Measurements from ENCODE around the gene FBXL13.
A peak's percentile ranks its signal among the peaks of the same experiment; 100 is the strongest.

Gene FBXL13

DNA sequence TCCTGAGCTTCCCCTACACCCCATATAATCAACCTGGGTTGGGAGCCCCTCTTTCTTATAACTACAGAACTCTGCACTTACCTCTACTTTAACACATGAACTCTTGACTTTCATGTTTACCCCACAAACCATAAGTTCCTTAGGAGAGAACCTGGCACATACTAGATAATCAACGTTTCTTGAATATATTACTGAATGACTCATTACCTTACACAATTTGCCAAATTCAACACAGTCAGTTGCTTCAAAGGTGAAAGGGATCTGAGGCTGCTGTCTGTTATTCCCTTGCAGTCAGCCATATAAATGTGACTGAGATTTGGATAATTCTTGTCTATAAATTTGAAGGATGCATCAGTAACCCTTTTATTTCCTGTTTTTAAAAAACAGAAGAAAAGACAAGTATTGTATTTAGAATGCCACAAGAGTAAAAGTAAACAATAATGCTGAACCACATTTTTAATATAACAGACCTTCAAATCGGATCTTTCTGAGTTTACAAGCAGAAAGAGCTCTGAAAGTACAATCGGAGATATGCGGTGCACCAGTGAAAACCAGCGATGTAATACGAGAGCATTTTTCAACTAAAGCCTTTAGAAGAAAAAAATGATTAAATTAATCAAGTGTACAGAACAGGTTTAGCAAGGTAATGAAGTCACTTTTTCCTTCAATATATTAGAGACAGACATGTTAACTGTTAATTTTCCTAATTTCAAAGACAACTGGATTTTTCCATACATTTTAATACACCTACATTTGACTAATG, 191.3 kb downstream of the FBXL13 start:
- H3K4me1 ChIP-seq = no peaks in the 10 kb centered on the region
- H3K36me3 ChIP-seq = no peaks in the 10 kb centered on the region
- H3K4me3 ChIP-seq = no peak overlapping the region
- TF ChIP-seq, protein P1, sequence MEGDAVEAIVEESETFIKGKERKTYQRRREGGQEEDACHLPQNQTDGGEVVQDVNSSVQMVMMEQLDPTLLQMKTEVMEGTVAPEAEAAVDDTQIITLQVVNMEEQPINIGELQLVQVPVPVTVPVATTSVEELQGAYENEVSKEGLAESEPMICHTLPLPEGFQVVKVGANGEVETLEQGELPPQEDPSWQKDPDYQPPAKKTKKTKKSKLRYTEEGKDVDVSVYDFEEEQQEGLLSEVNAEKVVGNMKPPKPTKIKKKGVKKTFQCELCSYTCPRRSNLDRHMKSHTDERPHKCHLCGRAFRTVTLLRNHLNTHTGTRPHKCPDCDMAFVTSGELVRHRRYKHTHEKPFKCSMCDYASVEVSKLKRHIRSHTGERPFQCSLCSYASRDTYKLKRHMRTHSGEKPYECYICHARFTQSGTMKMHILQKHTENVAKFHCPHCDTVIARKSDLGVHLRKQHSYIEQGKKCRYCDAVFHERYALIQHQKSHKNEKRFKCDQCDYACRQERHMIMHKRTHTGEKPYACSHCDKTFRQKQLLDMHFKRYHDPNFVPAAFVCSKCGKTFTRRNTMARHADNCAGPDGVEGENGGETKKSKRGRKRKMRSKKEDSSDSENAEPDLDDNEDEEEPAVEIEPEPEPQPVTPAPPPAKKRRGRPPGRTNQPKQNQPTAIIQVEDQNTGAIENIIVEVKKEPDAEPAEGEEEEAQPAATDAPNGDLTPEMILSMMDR (IDR thresholded peaks at IDR 0.05) = no peak
- intact Hi-C loops (cut with DNase I; ENCODE audit: low total_unique reads) = no loop called here
- no peak overlapping the region for H3K27ac ChIP-seq
- no peaks in the 10 kb centered on the region for H3K9me3 ChIP-seq
- no peak for DNase-seq
- no peaks in the 10 kb centered on the region for H3K27me3 ChIP-seq

DNA sequence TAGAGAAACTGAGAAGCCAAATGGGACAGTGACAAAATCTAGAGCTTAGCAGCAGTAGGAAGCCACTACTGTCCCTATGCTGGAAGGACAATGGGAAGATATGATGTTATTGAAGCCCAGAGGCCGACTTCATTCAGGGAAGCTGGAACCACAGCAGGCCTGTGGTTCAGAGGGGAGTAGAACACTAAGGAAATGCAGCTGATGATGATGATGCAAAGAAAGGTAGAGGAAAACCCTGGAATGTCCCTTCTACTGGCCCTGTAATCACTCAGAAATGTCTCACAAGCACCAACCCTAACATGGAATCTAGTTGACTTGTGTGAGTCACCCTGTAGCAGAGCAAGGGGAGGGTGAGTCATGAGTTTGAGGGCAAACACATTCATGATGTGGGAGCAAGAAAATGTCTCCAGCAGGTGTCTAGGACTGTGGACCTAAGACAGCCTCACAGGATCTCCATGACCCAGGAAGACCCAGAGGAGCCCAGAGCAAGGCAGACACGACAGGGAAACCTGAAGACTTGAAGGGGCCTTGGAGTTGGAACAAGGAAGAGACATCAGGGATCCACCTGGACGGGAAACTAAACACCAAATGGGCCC, 198.8 kb downstream of the FBXL13 start:
- H3K36me3 ChIP-seq = no peaks in the 10 kb centered on the region
- H3K4me1 ChIP-seq = peaks cover 0 to 29% (median 9%) of the 10 kb centered on the region in 4 donors
- H3K9me3 ChIP-seq = no peaks in the 10 kb centered on the region
- TF ChIP-seq, protein P1 (IDR thresholded peaks at IDR 0.05) = peak in 1 of 2 experiments; percentile 21
- no peak for DNase-seq
- H3K27me3 ChIP-seq = no peaks in the 10 kb centered on the region
- intact Hi-C loops (cut with DNase I; ENCODE audit: low total_unique reads) = no loop called here
- no peak overlapping the region for H3K4me3 ChIP-seq
- peak overlapping the region; percentile 22 to 41 for H3K27ac ChIP-seq

DNA sequence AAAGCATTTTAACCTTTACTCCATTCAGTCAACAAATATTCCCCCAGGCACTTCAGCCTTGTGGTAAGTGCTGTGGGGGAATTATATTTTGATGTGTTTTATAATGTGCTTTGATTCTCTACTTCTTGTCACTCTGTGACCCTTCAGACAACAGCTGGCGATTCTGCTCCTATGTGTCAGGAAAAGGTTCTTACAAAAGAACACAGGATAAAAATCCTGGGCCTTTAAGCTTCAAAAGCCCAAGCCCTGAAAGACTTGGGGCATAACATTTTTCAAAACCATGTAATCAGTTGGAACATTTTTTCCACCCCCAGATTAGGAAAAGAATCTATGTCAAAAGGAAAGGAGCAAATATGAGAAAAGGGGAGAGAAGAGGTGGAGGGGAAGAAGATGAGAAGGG, 199.6 kb downstream of the FBXL13 start:
- DNase-seq = no peak
- Histone ChIP-seq H3K4me1 (peaks cover 0 to 29% (median 9%) of the 10 kb centered on the region in 4 donors), H3K9me3 (no peaks in the 10 kb centered on the region), H3K27ac (peak overlapping the region; percentile 22 to 41), H3K4me3 (no peak overlapping the region), H3K27me3 (no peaks in the 10 kb centered on the region), H3K36me3 (no peaks in the 10 kb centered on the region)
- intact Hi-C loops (cut with DNase I; ENCODE audit: low total_unique reads) = no loop called here
- TF ChIP-seq, protein P1 (IDR thresholded peaks at IDR 0.05) = no peak

DNA sequence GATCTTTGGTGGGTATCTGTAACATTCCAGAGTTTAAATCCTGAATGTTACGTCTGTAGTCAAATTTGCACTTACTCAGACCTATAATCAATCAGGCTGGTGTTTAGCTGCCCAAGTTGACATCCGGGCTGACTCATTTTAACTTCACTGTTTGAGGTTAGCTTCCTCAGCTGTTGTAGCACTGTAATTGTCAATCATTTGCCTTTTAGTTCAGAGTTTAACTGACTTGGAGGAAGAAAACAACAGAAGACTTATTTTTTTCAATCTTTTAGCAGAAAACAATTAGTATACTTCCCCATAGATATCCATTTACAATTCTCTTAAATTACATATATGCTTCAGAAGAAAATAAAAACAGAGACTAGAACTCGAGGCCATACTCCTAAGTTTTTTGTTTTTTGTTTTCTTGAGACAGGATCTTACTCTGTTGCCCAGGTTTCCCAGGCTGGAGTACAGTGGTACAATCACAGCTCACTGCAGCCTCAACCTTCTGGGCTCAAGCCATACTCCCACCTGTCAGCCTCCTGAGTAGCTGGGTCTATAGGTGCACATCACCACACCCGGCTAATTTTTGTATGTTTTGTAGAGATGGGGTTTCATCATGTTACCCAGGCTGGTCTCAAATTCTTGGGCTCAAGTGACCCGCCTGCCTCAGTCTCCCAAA, 200.3 kb downstream of the FBXL13 start:
- no peaks in the 10 kb centered on the region for H3K36me3 ChIP-seq
- no peak for DNase-seq
- H3K27ac ChIP-seq = no peak overlapping the region
- intact Hi-C loops (cut with DNase I; ENCODE audit: low total_unique reads) = no loop called here
- no peak overlapping the region for H3K4me3 ChIP-seq
- TF ChIP-seq, protein P1 (IDR thresholded peaks at IDR 0.05) = no peak
- H3K4me1 ChIP-seq = peaks cover 0 to 29% (median 9%) of the 10 kb centered on the region in 4 donors
- no peaks in the 10 kb centered on the region for H3K9me3 ChIP-seq
- no peaks in the 10 kb centered on the region for H3K27me3 ChIP-seq

DNA sequence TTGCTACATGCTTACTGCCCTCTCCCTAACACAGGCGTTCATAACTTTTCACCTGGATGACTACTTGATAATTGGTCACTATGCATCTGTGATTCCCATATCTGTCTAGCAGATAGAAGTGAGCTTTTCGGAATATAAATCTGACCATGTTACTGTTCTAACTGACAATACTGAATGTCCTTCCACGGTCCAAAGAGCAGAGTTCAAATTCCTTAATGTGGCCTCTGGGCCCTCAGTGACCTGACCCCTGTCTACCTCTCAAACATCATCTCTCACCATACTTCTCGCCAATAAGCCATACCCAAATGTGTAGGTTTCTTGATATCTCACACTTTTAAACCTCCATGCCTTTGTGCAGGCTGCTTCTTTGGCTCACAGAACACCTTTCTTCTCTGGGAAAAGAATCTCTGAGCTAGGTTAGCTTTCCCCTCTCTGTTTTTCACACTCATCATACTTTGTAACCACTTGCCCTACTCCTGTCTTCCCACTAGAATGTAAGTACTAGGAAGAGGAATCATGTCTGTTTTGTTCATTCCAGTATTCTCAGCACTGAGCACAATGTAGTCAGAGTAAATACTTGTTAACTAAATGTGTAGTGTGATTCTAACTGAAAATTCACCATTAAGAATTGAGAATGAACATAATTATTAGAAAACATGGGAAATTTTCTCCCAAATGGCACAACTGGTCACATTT, 201.0 kb downstream of the FBXL13 start:
- no peaks in the 10 kb centered on the region for H3K36me3 ChIP-seq
- TF ChIP-seq, protein P1 (IDR thresholded peaks at IDR 0.05) = no peak
- H3K27me3 ChIP-seq = no peaks in the 10 kb centered on the region
- DNase-seq = no peak
- peaks cover 0 to 29% (median 9%) of the 10 kb centered on the region in 4 donors for H3K4me1 ChIP-seq
- no peaks in the 10 kb centered on the region for H3K9me3 ChIP-seq
- intact Hi-C loops (cut with DNase I; ENCODE audit: low total_unique reads) = no loop called here
- no peak overlapping the region for H3K4me3 ChIP-seq
- H3K27ac ChIP-seq = no peak overlapping the region
